Keratinocyte (primary cell): ENCODE data around the gene RNF103. TPM values are rescaled to one million over a fixed set of nuclear protein-coding genes. Genes with fewer than 3 reads are reported as not detected.

Experiments
- DNase-seq: peaks from one replicate; pipeline ENCODE4 v3.0.0-alpha.2; 2011; ENCODE audit warnings: low read depth, missing footprints, low spot score
- FAIRE-seq: peaks from 2 replicates; lab custom pipeline; 2011; peaks lifted over from hg19 to GRCh38; lab: Jason Lieb, UNC
- H2AFZ ChIP-seq: 2 replicates; pipeline ENCODE4 v1.6.0; 2012; ENCODE audit warnings: low read length, control low read depth, inconsistent platforms; ENCODE audit not compliant: control insufficient read depth
- H3K27ac ChIP-seq: 2 replicates; pipeline ENCODE4 v1.5.1; 2011; ENCODE audit warnings: low read length; ENCODE audit not compliant: control insufficient read depth, insufficient read depth
- H3K27me3 ChIP-seq: 3 replicates; pipeline ENCODE4 v1.6.0; 2011; ENCODE audit warnings: low read length; ENCODE audit not compliant: control insufficient read depth, insufficient read depth; ENCODE audit errors: extremely low read depth
- H3K36me3 ChIP-seq, 2 experiments: 2 replicates in 1 of 2; 3 replicates in 1 of 2; pipeline ENCODE4 v1.5.1; 2011; ENCODE audit warnings: low read length in 2 of 2, mild to moderate bottlenecking in 1 of 2; ENCODE audit not compliant: control insufficient read depth in 2 of 2, insufficient read depth in 2 of 2; ENCODE audit errors: extremely low read depth in 1 of 2
- H3K4me1 ChIP-seq: 3 replicates; pipeline ENCODE4 v1.5.1; 2011; ENCODE audit warnings: low read length; ENCODE audit not compliant: control insufficient read depth, insufficient read depth; ENCODE audit errors: extremely low read depth
- H3K4me2 ChIP-seq: 3 replicates; pipeline ENCODE4 v1.6.0; 2011; ENCODE audit warnings: low read depth, low read length; ENCODE audit not compliant: control insufficient read depth, insufficient read depth; ENCODE audit errors: extremely low read depth
- H3K4me3 ChIP-seq, 3 experiments: fragments of 200-600 bp in 1 of 3; sonication (generic) in 1 of 3; 2 replicates in 2 of 3; 3 replicates in 1 of 3; pipeline ENCODE4 v1.5.1; 2011 to 2016; ENCODE audit warnings: low read length in 3 of 3, mild to moderate bottlenecking in 3 of 3, control low read depth in 2 of 3, inconsistent platforms in 1 of 3, low read depth in 1 of 3, mixed read lengths in 1 of 3, mixed run types in 1 of 3, moderate library complexity in 1 of 3; ENCODE audit not compliant: control insufficient read depth in 2 of 3, insufficient read depth in 2 of 3; ENCODE audit errors: extremely low read depth in 1 of 3
- H3K79me2 ChIP-seq: 2 replicates; pipeline ENCODE4 v1.6.0; 2012; ENCODE audit warnings: low read length; ENCODE audit not compliant: control insufficient read depth, insufficient read depth
- H3K9ac ChIP-seq: 3 replicates; pipeline ENCODE4 v1.6.0; 2011; ENCODE audit warnings: low read length; ENCODE audit not compliant: control insufficient read depth, insufficient read depth; ENCODE audit errors: extremely low read depth
- H3K9me1 ChIP-seq: 3 replicates; pipeline ENCODE4 v1.6.0; 2011; ENCODE audit warnings: low read length; ENCODE audit not compliant: control insufficient read depth, insufficient read depth; ENCODE audit errors: extremely low read depth
- H3K9me3 ChIP-seq: 2 replicates; pipeline ENCODE4 v1.5.1; 2012; ENCODE audit warnings: low read depth, low read length; ENCODE audit not compliant: control insufficient read depth
- H4K20me1 ChIP-seq: 3 replicates; pipeline ENCODE4 v1.6.0; 2011; ENCODE audit warnings: low read length; ENCODE audit not compliant: control insufficient read depth, insufficient read depth; ENCODE audit errors: extremely low read depth
- EZH2 ChIP-seq: IDR thresholded peaks from one replicate; pipeline ENCODE4 v1.6.1; 2012; ENCODE audit warnings: inconsistent platforms, mild to moderate bottlenecking, low read length, moderate library complexity
- dilution Hi-C: fragments of 300-500 bp; cut with MboI; formaldehyde crosslinking; loops from one replicate; pipeline ENCODE4 v1.7.0; 2020; ENCODE audit warnings: low sequenced_read_pairs; ENCODE audit not compliant: extremely low pct_ligation_motif_present
- polyA plus RNA-seq, 5 experiments: library from polyadenylated mRNA; depleted of rRNA in 3 of 5; stranded (reverse) in 3 of 5; stranded (forward) in 1 of 5; unstranded in 1 of 5; fragments of >200 nt; gene quantifications; 1 replicate in 1 of 5; 2 replicates in 3 of 5; 3 replicates in 1 of 5; pipeline versions ENCODE4 v1.2.1 to v1.2.3, GENCODE V29; 2011 to 2012; ENCODE audit warnings: missing spikeins in 2 of 5, low read depth in 1 of 5, low replicate concordance in 1 of 5
- TF ChIP-seq, protein P1 (sequence below), 3 experiments: IDR thresholded peaks in 1 of 3; conservative IDR thresholded peaks in 1 of 3; optimal IDR thresholded peaks in 1 of 3; 2 replicates in 2 of 3; 3 replicates in 1 of 3; pipeline versions ENCODE3 to v1.5.1; 2011; ENCODE audit warnings: low read length in 3 of 3, mild to moderate bottlenecking in 3 of 3, moderate library complexity in 2 of 3, control low read depth in 1 of 3, inconsistent platforms in 1 of 3; ENCODE audit not compliant: insufficient read depth in 2 of 3; ENCODE audit errors: extremely low read depth in 1 of 3

RNF103 gene
- polyA plus RNA-seq, 1 donor (not counting 4 experiments of a cell fraction or from before 2014, with no cell fraction given) = 15.7 TPM

DNA sequence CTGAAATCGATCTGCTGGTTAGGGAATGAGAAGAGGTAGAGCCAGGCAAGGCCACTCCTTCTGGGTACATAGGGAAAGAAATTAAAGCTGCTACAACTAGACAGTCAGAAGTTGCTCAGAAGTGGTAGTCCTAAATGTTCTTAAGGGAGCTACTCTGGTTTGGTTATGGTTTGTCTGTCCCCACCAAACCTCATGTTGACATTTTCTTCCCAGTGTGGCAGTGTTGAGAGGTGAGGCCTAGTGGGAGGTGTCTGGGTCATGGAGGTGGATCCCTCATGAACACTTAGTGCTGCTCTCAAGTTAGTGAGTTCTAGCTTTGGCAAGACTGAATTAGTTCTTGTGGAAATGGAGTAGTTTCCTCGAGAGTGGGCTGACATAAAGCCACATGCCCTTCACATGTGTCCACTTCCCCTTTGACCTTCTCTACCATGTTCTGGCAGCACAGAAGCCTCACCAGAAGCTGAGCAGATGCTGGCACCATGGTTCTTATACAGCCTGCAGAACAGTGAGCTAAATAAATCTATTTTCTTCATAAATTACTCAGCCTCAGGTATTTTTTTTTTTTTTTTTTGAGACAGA lies 14.7 kb downstream of the RNF103 start:
- Histone ChIP-seq H3K9me1 (no peaks in the 10 kb centered on the region), H3K36me3 (peaks cover 3 to 10% of the 10 kb centered on the region in 2 experiments), H4K20me1 (no peaks in the 10 kb centered on the region), H3K79me2 (no peaks in the 10 kb centered on the region), H3K9me3 (no peaks in the 10 kb centered on the region), H3K4me2 (no peak overlapping the region), H3K9ac (no peak overlapping the region), H3K27me3 (no peaks in the 10 kb centered on the region), H3K4me1 (no peaks in the 10 kb centered on the region), H3K27ac (no peak overlapping the region), H2AFZ (no peak overlapping the region), H3K4me3 (no peak overlapping the region)
- no peak for TF ChIP-seq EZH2
- TF ChIP-seq, protein P1, sequence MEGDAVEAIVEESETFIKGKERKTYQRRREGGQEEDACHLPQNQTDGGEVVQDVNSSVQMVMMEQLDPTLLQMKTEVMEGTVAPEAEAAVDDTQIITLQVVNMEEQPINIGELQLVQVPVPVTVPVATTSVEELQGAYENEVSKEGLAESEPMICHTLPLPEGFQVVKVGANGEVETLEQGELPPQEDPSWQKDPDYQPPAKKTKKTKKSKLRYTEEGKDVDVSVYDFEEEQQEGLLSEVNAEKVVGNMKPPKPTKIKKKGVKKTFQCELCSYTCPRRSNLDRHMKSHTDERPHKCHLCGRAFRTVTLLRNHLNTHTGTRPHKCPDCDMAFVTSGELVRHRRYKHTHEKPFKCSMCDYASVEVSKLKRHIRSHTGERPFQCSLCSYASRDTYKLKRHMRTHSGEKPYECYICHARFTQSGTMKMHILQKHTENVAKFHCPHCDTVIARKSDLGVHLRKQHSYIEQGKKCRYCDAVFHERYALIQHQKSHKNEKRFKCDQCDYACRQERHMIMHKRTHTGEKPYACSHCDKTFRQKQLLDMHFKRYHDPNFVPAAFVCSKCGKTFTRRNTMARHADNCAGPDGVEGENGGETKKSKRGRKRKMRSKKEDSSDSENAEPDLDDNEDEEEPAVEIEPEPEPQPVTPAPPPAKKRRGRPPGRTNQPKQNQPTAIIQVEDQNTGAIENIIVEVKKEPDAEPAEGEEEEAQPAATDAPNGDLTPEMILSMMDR (optimal IDR thresholded peaks at IDR 0.05 in 1 of 3, IDR thresholded peaks at IDR 0.05 in 1 of 3, conservative IDR thresholded peaks at IDR 0.05 in 1 of 3; ENCODE audit: extremely low read depth in 1 of 3, insufficient read depth in 2 of 3, low read length in 3 of 3) = no peak
- no peak for FAIRE-seq
- dilution Hi-C loops = no loop called here
- no peak for DNase-seq

DNA sequence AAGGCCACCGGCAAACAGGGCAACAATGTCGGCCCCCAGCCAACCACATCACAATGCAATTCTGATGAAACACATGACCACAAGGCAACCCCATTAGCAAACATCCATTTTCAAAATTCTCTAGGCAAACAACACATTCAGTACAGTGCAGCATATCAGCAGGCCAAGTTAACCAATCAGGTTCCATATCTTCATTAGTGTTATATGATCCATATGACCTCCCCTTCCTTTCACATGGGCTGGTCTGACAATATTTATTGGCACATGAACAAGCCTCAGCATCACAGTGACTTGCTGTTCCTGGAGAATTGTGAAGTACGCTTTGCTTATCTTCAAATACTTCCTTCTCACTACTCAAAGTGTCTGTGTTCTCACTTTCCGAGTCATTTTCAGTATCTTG lies 19.8 kb downstream of the RNF103 start:
- Histone ChIP-seq H4K20me1 (no peaks in the 10 kb centered on the region), H3K4me2 (no peak overlapping the region), H3K4me1 (peaks cover 6% of the 10 kb centered on the region), H3K9me3 (no peaks in the 10 kb centered on the region), H3K79me2 (no peaks in the 10 kb centered on the region), H3K27me3 (no peaks in the 10 kb centered on the region), H2AFZ (no peak overlapping the region), H3K36me3 (peaks cover 3 to 8% of the 10 kb centered on the region in 2 experiments), H3K27ac (no peak overlapping the region), H3K9me1 (no peaks in the 10 kb centered on the region), H3K4me3 (no peak overlapping the region), H3K9ac (no peak overlapping the region)
- TF ChIP-seq EZH2 = no peak
- TF ChIP-seq, protein P1 (optimal IDR thresholded peaks at IDR 0.05 in 1 of 3, IDR thresholded peaks at IDR 0.05 in 1 of 3, conservative IDR thresholded peaks at IDR 0.05 in 1 of 3; ENCODE audit: extremely low read depth in 1 of 3, insufficient read depth in 2 of 3, low read length in 3 of 3) = no peak
- DNase-seq (no peak), FAIRE-seq (no peak)
- dilution Hi-C loops = no loop called here
